ENCODE results near the gene CRACR2B. TPM values are rescaled to one million over a fixed set of nuclear protein-coding genes. Genes with fewer than 3 reads are reported as not detected.

Gene CRACR2B
- total and polyA plus RNA-seq, 3 donors from 2014 or later, result 4.9 to 7.4 (median 6.5) TPM

DNA sequence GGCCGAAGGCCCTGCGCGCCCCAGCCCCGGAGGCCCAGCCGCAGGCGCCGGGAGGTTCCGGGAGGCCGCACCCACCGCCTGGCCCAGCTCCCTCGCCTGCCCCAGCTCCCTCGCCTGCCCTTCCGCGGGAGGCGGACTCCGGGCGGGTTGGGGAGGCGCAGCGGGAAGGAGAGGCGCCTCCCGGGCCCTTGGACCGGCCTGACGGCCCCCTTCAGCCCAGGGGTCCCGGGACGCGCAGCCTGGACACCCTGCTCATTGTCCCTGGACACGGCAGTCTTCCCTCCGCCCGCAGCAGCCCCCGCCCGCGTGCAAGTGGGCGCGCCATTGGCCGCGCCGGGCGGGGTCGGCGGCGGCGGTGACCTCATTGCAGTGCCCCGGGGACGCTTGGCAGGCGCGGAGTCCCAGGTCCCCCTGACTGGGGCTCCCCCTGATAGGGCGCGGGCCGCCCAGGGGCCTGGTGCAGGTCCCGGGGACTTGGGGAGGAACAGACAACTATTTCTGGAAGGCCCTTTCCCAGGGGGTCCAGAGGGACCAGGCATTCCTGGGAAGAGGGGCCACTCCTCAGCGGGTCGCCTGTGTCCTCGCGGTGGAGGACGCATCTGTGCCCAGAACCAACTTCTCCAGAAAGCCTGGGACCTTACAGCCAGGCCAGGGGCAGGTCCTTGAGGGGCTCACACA is 5.5 kb downstream of the CRACR2B start:
- no peaks in the 10 kb centered on the region for H3K9me3 ChIP-seq
- H3K36me3 ChIP-seq (ENCODE audit: low read depth, missing control alignments), result no peaks in the 10 kb centered on the region
- no peaks in the 10 kb centered on the region for H3K27me3 ChIP-seq
- TF ChIP-seq, protein P1, sequence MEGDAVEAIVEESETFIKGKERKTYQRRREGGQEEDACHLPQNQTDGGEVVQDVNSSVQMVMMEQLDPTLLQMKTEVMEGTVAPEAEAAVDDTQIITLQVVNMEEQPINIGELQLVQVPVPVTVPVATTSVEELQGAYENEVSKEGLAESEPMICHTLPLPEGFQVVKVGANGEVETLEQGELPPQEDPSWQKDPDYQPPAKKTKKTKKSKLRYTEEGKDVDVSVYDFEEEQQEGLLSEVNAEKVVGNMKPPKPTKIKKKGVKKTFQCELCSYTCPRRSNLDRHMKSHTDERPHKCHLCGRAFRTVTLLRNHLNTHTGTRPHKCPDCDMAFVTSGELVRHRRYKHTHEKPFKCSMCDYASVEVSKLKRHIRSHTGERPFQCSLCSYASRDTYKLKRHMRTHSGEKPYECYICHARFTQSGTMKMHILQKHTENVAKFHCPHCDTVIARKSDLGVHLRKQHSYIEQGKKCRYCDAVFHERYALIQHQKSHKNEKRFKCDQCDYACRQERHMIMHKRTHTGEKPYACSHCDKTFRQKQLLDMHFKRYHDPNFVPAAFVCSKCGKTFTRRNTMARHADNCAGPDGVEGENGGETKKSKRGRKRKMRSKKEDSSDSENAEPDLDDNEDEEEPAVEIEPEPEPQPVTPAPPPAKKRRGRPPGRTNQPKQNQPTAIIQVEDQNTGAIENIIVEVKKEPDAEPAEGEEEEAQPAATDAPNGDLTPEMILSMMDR (IDR thresholded peaks at IDR 0.05), result no peak
- TF ChIP-seq POLR2A (IDR thresholded peaks at IDR 0.05), result no peak
- DNase-seq, result no peak
- intact Hi-C loops (cut with DNase I; ENCODE audit: low total_unique reads), result no loop called here
- H3K27ac ChIP-seq, result peak overlapping the region; percentile 55 to 81
- H3K4me3 ChIP-seq, result peak overlapping the region; percentile 60 to 76
- H3K4me1 ChIP-seq, result peaks cover 47% of the 10 kb centered on the region
- WGBS, 2 donors, result 0% methylated on average over 44 of the region's 55 CpGs; no CpG with 5 or more reads in 1 of the 2 donors

DNA sequence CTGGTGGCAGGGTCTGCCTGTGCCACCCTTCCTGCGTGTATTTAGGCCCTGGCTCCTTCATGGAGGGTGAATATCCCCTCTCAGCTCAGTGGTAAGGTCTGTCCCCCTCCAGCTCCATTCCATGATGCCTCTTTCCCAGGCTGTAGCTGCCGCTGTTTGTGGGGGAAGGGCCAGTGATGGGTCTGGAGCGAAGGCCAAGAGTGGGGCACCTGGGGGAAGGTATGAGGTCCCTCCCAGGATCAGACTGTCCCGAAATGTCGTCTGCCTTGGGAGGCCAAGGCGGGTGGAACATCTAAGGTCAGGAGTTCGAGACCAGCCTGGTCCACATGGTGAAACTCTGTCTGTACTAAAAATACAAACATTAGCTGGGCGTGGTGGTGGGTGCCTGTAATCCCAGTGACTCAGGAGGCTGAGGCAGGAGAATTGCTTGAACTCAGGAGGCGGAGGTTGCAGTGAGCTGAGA is 6.2 kb downstream of the CRACR2B start:
- Histone ChIP-seq H3K27ac (peak overlapping the region; percentile 55 to 81), H3K36me3 (ENCODE audit: low read depth, missing control alignments) (no peaks in the 10 kb centered on the region), H3K4me1 (peaks cover 47% of the 10 kb centered on the region), H3K4me3 (peak overlapping the region in 1 of 2 donors; percentile 76), H3K27me3 (no peaks in the 10 kb centered on the region), H3K9me3 (no peaks in the 10 kb centered on the region)
- no peak for TF ChIP-seq POLR2A (IDR thresholded peaks at IDR 0.05)
- TF ChIP-seq, protein P1 (IDR thresholded peaks at IDR 0.05), result no peak
- 51 to 58% methylated on average over 6 to 9 of the region's 9 CpGs for WGBS, 2 donors
- intact Hi-C loops (cut with DNase I; ENCODE audit: low total_unique reads), result no loop called here
- no peak for DNase-seq

DNA sequence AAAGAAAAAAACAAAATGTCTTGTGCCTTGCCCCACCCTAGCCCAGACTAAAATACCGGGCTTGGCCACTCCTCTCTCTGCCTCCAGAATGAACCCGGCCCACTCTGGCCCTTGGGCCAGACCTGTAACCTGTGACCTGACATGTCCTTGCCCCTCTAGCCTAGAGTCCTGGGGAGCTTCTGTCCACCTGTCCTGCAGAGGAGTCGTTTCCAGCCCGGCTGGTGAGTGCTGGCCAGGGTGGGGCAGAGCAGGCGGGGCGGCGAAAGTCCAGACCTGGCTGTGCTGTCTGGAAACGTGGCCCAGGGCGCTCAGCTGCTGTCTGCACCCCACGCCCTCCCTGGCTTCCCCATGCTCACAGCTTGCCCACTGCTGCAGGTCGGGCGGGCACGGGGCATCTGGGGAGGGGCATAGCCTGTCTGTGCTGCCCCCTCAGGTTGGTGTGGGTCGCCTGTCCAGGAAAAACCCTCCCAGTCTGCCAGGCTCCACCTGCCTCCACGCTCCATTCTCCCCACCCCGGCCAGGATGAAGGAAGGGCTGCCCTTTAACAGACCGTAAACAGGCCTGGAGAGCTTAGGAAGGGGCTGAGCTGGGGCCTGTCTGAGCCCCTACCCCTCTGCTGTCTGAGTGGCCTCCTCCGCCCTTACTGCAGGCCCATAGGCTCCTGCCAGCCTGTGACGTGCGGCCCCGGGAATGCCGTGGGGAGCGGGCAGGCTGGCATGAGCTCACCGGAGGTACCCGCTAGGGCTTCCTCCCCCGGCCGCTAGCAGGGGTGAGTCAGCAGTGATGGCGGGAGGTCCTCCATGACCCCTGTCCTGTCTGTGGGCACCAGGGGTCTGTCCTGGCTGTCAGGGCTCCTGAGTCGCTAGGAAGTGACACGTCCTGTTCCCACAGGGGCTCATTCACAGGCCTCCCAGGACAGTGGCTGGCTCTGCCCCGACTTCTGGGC is 6.9 kb downstream of the CRACR2B start:
- Histone ChIP-seq H3K4me3 (peak overlapping the region in 1 of 2 donors; percentile 76), H3K4me1 (peaks cover 42% of the 10 kb centered on the region), H3K36me3 (ENCODE audit: low read depth, missing control alignments) (no peaks in the 10 kb centered on the region), H3K27me3 (no peaks in the 10 kb centered on the region), H3K27ac (peak overlapping the region; percentile 39 to 71), H3K9me3 (no peaks in the 10 kb centered on the region)
- TF ChIP-seq, protein P1 (IDR thresholded peaks at IDR 0.05), result no peak
- no peak for TF ChIP-seq POLR2A (IDR thresholded peaks at IDR 0.05)
- intact Hi-C loops (cut with DNase I; ENCODE audit: low total_unique reads), result no loop called here
- DNase-seq, result peak; percentile 73
- 44 to 53% methylated on average over 8 to 31 of the region's 31 CpGs for WGBS, 2 donors

DNA sequence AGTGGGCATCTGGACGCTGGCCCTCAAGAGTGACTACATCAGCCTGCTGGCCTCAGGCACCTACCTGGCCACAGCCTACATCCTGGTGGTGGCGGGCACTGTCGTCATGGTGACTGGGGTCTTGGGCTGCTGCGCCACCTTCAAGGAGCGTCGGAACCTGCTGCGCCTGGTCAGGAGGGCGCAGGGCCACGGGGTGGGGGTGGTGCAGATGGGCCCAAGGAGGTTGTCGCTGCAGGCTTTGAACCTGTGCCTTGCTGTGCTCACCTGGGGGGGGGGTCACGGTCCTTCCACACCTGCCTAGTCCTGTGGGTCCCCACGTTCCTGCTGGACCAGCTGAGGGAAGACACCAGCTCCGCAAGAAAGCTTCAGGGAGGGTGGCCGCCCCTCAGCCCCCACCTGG is 8.6 kb downstream of the CRACR2B start:
- TF ChIP-seq POLR2A (IDR thresholded peaks at IDR 0.05), result no peak
- TF ChIP-seq, protein P1 (IDR thresholded peaks at IDR 0.05), result no peak
- intact Hi-C loops (cut with DNase I; ENCODE audit: low total_unique reads), result no loop called here
- no peaks in the 10 kb centered on the region for H3K9me3 ChIP-seq
- H3K36me3 ChIP-seq (ENCODE audit: low read depth, missing control alignments), result no peaks in the 10 kb centered on the region
- no peaks in the 10 kb centered on the region for H3K27me3 ChIP-seq
- H3K4me3 ChIP-seq, result no peak overlapping the region
- DNase-seq, result no peak
- H3K4me1 ChIP-seq, result peaks cover 32% of the 10 kb centered on the region
- no peak overlapping the region for H3K27ac ChIP-seq
- 87 to 95% methylated on average over 12 to 14 of the region's 14 CpGs for WGBS, 2 donors
